Measurements from ENCODE around the gene SSX1.
"Not testable (repeated sequence)": the region's sequence is repeated elsewhere in the genome, so short reads cannot be mapped to it uniquely, and the experiment has no call there.

SSX1 gene, protein sequence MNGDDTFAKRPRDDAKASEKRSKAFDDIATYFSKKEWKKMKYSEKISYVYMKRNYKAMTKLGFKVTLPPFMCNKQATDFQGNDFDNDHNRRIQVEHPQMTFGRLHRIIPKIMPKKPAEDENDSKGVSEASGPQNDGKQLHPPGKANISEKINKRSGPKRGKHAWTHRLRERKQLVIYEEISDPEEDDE

DNA sequence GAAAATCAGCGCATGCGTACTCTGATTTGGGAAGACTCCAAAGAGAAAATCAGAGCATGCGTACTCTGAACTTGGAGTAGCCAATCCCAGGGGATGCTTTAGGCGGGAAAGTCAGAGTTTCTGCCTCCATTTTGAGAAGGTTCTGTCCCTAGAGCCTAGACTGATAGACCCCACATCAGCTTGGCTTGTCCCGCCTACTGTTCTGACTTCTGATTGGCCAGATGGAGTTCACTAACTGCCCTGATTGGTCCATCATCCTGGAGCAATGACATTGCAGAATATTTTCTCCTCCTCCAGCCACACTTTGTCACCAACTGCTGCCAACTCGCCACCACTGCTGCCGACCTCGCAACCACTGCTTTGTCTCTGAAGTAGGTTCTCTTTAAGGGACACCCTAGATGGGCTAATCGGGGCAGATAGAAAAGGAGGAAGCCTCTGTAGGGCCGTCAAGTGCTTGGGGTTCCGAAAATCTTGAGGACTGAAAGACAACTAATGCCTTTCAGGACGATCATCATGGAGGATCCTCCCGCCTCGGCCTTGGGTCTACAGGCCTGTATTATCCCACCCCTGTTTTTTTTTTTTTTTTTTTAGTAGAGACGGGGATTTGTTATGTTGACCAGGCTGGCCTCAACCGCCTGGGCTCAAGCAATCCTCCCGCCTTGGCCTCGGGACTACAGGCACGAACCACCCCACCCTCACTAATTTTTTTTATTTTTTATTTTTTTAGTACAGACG is at the start of gene SSX1:
TSS of gene SSX1 (plus strand) at position 331 of the 735 bp plus-strand sequence. CDS start 1,850 bp downstream, outside the sequence.
- DNase-seq (ENCODE audit: low read depth in 2 of 2), result not testable (repeated sequence)

DNA sequence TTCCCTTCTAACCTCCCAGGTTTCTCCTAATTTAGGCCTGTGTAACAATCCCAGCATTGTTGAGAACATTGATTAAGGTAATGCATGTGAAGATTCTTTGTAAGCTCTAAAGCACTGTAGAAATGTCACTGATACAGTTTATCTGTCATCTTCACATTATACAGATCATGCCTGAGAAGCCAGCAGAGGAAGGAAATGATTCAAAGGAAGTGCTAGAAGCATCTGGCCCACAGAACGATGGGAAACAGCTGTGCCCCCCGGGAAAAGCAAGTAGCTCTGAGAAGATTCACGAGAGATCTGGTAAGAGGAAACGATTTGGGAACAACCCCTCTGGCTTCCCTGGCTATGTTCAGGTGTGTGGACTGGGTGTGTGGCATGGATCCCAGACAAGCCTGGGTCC is 40.9 kb upstream of the SSX1 start:
- DNase-seq (ENCODE audit: low read depth in 2 of 2), result not testable (repeated sequence)

DNA sequence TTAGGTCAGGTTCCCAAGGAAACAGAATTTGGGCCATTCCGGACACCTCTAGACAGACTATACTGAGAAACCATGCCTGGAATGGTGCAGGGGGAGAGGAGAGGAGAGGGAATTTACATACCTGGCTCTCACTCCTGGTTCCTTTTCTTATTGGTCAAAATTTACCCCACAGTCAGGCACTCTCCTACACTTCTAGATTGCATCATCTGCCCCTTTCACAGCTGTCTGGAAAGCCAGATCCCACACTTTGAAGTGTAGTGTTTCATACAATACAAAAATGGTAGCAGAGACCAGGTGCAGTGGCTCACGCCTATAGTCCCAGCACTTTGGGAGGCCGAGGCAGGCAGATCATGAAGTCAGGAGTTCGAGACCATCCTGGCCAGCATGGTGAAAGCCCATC is 31.0 kb upstream of the SSX1 start:
- not testable (repeated sequence) for DNase-seq (ENCODE audit: low read depth in 2 of 2)

DNA sequence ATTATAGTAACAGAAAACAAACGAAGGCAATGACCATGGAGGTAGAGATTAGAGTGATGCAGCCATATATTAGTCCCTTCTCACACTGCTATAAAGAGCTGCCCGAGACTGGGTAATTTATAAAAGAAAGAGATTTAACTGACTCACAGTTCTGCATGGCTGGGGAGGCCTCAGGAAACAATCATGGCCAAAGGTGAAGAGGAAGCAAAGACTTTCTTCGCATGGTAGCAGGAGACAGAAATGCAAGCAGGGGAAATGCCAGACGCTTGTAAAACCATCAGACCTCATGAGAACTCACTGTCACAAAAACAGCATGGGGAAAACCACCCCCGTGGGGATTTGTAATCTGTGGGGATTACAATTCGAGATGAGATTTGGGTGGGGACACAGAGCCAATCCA is 2.2 kb upstream of the SSX1 start:
- DNase-seq (ENCODE audit: low read depth in 2 of 2), result not testable (repeated sequence)

DNA sequence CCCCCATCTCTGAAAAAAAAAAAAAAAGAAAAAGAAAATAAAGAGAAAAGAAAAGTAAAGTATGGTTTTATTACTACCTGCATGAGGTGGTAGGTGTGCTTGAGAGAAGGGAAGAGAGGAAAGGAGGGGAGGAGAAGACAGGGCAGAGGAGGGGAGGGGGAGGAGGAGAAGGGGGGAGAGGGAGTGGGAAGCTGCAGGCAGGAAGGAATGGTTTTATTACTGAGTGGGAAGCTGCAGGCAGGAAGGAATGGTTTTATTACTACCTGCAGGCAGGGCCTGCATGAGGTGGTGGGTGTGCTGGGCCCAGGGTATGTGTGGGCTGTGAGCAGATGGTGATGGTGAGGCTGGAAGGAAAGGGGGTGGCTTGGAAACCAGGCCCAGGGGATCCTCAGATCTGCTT is 19.2 kb downstream of the SSX1 start:
- DNase-seq (ENCODE audit: low read depth in 2 of 2), result not testable (repeated sequence)

DNA sequence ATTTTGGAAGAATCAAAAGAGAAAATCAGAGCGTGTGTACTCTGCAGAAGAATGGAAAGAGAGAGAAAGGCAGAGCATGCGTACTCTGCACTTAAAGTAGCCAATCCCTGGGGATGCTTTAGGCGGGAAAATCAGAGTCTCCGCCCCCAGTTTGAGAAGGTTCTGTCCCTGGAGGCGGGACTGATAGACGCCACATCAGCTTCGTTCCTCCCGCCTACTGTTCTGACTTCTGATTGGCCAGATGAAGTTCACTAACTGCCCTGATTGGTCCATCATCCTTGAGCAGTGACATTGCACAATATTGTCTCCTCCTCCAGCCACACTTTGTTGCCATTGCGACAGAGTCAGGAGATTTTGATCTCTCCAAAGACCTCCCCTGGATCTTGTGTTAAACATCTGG is 23.8 kb downstream of the SSX1 start:
- no peak for DNase-seq (ENCODE audit: low read depth in 2 of 2)

DNA sequence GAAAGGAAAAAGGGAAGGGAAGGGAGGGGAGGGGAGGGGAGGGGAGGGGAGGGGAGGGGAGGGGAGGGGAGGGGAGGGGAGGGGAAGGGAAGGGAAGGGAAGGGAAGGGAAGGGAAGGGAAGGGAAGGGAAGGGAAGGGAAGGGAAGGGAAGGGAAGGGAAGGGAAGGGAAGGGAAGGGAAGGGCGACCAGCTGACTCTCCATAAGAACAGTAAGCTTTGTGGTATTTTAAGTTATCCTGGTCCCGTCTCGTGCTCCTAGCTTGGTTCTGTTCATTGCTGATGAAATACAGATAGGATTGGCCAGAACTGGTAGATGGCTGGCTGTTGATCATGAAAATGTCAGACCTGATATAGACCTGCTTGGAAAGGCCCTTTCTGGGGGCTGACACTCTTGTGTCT is 25.5 kb downstream of the SSX1 start:
- DNase-seq (ENCODE audit: low read depth in 2 of 2), result not testable (repeated sequence)

DNA sequence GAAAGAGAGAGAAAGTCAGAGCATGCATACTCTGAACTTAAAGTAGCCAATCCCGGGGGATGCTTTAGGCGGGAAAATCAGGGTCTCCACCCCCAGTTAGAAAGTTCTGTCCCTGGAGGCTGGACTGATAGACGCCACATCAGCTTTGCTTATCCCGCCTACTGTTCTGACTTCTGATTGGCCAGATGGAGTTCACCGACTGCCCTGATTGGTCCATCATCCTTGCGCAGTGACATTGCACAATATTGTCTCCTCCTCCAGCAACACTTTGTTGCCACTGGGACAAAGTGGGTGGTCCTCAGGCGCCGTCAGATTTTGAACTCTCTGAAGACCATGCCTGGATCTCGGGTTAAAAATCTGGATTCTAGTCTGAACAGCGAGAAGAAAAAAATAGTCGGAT is 51.0 kb downstream of the SSX1 start:
- no peak for DNase-seq (ENCODE audit: low read depth in 2 of 2)

DNA sequence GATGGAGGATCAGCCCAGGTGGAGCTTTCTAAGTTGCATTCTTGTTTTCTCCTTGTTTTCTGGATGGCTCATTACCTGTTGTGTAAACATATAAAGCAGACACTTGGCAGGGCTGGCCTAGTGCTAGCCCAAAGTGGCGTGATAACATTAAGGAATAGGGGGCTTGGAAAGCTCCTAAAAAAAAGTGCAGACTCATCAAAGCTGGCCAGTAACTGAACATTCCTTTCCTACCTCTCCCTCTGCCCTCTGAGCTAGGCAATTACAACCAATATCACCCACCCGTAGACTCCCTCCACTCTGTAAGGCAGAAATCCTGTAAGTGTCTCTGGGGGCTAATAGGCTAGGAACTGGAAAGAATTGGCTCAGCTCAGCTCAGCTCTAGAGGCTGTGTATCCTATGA is 58.8 kb downstream of the SSX1 start:
- DNase-seq (ENCODE audit: low read depth in 2 of 2), result not testable (repeated sequence)

Measured in stimulated activated CD4-positive, alpha-beta T cell treated with anti-CD3 and anti-CD28 coated beads, Interleukin-12 subunit alpha, Interleukin-12 subunit beta, amount 100 ng/mL, for 24 hours (primary cell).